Loucy (cell line): ENCODE data around the gene PFKFB4.

Experiments
- EZH2phosphoT487 ChIP-seq: fragments of 200-600 bp; IDR thresholded peaks from 2 replicates; pipeline ENCODE4 v1.6.1; 2018; ENCODE audit warnings: antibody characterized with exemption, mild to moderate bottlenecking, moderate library complexity, borderline replicate concordance
- TF ChIP-seq, protein P1 (sequence below): fragments of 200-600 bp; sonication (generic); conservative IDR thresholded peaks from 2 replicates; pipeline ENCODE4 v1.5.1; 2014; ENCODE audit warnings: mild to moderate bottlenecking, antibody characterized with exemption, low read length

GRCh38 chr3:48596676-48597407, 40.2 kb upstream of the PFKFB4 start:
- TF ChIP-seq EZH2phosphoT487 = no peak
- TF ChIP-seq, protein P1, sequence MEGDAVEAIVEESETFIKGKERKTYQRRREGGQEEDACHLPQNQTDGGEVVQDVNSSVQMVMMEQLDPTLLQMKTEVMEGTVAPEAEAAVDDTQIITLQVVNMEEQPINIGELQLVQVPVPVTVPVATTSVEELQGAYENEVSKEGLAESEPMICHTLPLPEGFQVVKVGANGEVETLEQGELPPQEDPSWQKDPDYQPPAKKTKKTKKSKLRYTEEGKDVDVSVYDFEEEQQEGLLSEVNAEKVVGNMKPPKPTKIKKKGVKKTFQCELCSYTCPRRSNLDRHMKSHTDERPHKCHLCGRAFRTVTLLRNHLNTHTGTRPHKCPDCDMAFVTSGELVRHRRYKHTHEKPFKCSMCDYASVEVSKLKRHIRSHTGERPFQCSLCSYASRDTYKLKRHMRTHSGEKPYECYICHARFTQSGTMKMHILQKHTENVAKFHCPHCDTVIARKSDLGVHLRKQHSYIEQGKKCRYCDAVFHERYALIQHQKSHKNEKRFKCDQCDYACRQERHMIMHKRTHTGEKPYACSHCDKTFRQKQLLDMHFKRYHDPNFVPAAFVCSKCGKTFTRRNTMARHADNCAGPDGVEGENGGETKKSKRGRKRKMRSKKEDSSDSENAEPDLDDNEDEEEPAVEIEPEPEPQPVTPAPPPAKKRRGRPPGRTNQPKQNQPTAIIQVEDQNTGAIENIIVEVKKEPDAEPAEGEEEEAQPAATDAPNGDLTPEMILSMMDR = no peak
